ENCODE results near the gene ATP6V1G2.
"Not testable (repeated sequence)": the region's sequence is repeated elsewhere in the genome, so short reads cannot be mapped to it uniquely, and the experiment has no call there.

Gene ATP6V1G2

DNA sequence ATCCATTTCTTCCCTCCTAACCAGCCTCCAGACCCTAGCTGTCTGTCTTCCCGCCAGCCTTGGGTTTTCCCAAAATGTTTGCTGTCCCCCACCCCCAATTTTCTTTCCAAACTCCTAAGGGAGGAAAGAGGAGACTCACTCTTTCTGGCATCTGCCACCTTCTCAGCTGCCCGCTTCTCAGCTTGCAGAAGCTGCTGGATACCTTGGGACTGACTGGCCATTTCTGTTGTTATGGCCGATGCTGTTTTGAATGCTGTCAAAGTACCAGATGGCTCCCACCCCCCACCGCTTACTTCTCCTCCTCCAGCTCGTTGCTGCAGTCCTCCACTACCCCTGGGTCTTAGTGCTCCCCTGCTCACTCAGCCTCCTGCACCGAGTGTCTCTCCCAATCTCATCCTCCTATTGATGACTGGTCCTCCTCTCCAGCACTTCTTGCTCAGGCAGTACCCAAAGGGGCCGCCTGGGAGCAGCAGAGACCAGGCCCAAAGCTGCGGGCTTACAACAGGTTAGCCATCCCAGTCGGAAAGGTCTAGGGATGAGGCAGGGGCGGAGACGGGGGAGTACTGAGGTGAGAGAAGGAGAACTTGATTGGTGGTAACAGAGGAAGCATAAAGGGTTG, at the start of gene ATP6V1G2:
TSS of gene ATP6V1G2 (minus strand) at position 270 of the 619 bp plus-strand sequence. CDS start at position 221, 49 bp downstream.
- peak; percentile 93 for DNase-seq
- Mint-ChIP-seq H3K27me3 (no peaks in the 10 kb centered on the region), H3K9me3 (no peaks in the 10 kb centered on the region), H3K4me1 (ENCODE audit: low read depth) (peaks cover 54% of the 10 kb centered on the region), H3K36me3 (ENCODE audit: low read depth) (peaks cover 52% of the 10 kb centered on the region), H3K4me3 (peak within 1 kb of the TSS; percentile 76), H3K27ac (peak within 1 kb of the TSS; percentile 95)

DNA sequence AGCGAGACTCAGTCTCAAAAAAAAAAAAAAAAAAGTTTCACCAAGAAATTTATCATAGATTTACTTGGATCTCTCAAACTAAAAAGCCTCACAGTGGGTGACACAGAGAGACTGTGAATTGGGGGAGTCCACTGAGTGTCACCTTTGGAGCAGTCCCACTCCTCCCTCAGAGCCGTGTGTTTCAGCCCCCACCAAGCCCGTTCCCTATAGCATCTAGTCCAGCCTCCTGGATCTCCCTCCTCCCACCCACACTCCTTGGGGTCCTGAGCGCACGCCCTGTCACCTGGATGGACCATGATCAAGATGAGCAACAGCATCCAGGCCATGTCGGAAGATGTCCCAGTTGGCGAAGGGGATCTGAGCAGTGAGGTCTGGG, 46.0 kb upstream of the ATP6V1G2 start:
- Mint-ChIP-seq H3K9me3 (no peaks in the 10 kb centered on the region), H3K4me1 (ENCODE audit: low read depth) (peaks cover 63% of the 10 kb centered on the region), H3K36me3 (ENCODE audit: low read depth) (no peaks in the 10 kb centered on the region), H3K4me3 (peak overlapping the region; percentile 65), H3K27me3 (no peaks in the 10 kb centered on the region), H3K27ac (peak overlapping the region; percentile 84)
- DNase-seq, result no peak

DNA sequence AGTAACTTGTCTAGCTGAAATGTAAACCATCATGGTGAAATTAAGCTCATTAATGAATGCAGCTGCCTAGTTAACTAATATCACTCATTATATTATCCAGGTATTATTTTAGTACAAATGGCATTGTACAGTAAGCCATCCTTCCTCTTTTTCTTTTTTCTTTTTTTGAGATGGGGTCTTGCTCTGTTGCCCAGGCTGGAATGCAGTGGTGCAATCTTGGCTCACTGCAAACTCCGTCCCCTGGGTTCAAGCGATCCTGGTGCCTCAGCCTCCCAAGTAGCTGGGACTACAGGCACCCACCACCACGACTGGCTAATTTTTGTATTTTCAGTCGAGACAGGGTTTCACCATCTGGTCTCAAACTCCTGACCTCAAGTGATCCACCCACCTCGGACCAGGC, 44.3 kb upstream of the ATP6V1G2 start:
- peak overlapping the region; percentile 26 for H3K27ac Mint-ChIP-seq
- peaks cover 68% of the 10 kb centered on the region for H3K4me1 Mint-ChIP-seq (ENCODE audit: low read depth)
- H3K36me3 Mint-ChIP-seq (ENCODE audit: low read depth), result not testable (repeated sequence)

DNA sequence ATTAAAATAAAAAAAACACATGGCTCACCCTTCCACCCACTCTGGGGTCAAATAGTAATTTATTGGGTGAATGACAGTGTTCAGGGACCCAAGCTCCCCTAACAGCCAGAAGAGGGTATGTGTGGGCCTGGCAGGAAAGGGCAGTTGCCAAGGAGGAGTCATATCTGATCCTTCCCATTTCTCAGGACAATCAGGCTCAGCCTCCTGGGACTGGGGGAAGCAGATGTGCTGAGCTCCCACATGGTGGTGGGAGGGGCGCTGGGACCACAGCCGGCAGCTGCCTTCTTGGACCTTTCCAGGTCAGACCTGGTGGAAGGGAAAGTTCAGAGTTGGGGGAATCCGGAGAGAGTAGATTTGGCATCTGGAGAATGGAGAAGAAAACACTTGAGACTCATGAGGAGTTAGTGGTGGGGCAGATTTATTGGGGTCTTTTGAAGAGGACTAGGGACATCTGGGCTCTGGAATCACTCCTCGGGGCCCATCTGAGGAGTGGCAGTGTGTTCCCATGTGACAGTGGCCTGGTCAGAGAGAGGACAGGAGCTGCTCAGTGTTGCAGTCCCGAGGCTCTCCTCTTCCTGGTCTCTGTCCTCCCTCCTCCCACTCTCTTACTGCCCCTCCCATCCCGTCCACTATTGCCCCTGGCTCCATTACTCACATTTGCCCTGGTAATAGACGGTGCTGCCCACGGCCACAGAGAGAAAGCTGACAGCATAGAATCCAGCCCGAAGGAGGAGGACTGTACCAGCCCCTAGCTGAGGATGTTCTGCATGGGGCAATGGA, 42.7 kb upstream of the ATP6V1G2 start:
- Mint-ChIP-seq H3K27me3 (no peaks in the 10 kb centered on the region), H3K9me3 (no peaks in the 10 kb centered on the region), H3K4me1 (ENCODE audit: low read depth) (peaks cover 73% of the 10 kb centered on the region), H3K27ac (peak overlapping the region; percentile 68), H3K4me3 (peak overlapping the region; percentile 18), H3K36me3 (ENCODE audit: low read depth) (no peaks in the 10 kb centered on the region)
- DNase-seq, result no peak

More for the DNA sequence above, 44.3 kb upstream of the ATP6V1G2 start:
- not testable (repeated sequence) for H3K9me3 Mint-ChIP-seq, H3K27me3 Mint-ChIP-seq, H3K4me3 Mint-ChIP-seq, DNase-seq

DNA sequence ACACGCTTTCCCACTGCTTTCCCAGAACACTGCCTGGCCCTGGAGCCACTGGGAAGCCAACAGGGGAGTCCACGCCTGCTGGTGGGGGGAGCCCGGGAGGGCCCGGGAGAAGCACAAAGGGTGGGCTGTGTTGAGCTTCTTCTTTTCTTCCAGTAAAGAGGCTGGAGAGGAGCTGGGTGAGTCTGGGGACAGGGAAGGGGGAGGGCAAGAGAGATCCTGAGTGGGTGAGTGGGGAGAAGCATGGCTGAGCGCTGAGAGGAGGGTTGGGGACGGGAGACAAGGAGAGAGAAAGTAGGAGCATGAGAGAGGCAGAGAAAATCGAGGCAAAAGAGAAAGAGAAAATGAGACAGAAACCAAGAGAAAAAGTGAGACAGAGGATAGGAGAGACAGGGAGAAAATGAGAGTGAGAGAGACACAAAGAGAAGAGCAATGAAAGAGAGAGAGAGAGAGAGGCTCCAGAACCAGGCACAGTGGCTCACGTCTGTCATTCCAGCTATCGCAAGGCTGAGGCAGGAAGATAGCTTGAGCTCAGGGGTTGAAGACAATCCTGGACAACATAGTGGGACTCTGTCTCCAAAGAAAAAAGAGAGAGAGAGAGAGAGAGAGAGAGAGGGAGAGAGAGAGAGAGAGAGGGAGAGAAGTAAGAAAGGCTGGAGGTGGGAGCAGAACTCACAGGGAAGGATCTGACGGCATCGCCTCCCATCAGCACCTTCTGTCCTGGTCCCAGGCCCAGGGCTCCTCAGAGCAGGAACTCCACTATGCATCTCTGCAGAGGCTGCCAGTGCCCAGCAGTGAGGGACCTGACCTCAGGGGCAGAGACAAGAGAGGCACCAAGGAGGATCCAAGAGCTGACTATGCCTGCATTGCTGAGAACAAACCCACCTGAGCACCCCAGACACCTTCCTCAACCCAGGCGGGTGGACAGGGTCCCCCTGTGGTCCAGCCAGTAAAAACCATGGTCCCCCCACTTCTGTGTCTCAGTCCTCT, 41.7 kb upstream of the ATP6V1G2 start:
- peak overlapping the region; percentile 94 for H3K27ac Mint-ChIP-seq
- H3K27me3 Mint-ChIP-seq, result no peaks in the 10 kb centered on the region
- peaks cover 74% of the 10 kb centered on the region for H3K4me1 Mint-ChIP-seq (ENCODE audit: low read depth)
- H3K4me3 Mint-ChIP-seq, result peak overlapping the region; percentile 74
- DNase-seq, result peak; percentile 60
- no peaks in the 10 kb centered on the region for H3K9me3 Mint-ChIP-seq
- peaks cover 2% of the 10 kb centered on the region for H3K36me3 Mint-ChIP-seq (ENCODE audit: low read depth)

DNA sequence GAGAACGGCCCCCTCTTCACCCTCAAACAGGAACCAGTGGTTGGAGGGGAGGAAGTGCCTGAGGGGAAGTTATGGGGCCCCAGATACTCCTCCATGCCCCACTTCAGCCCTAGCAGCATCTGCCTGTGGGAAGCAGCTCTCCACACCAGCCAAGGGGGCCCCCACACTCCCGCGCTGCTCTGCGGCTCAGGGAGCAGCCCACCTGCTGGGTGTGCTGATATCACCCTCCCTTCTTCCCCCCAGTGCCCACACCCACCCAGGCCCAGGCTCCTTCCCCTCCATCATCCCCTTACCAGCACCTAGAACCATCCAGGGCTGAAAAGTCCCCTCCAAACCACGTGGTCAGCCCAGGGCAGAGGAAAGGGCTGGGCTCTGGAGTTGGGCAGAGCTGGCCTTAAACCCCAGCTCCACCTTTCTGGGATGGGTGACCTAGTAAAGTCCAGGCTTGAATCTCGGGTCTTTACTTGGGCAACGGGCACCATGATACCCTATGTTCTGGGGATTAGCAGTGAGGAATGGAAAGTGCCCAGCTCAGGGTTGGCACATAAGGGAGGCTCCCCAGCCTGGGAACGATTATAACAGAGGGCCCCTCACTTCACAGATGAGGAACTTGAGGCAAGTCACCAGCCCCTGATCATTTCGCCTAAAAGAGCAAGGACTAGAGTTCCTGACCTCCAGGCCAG, 40.3 kb upstream of the ATP6V1G2 start:
- peaks cover 7% of the 10 kb centered on the region for H3K36me3 Mint-ChIP-seq (ENCODE audit: low read depth)
- H3K4me1 Mint-ChIP-seq (ENCODE audit: low read depth), result peaks cover 76% of the 10 kb centered on the region
- no peak for DNase-seq

DNA sequence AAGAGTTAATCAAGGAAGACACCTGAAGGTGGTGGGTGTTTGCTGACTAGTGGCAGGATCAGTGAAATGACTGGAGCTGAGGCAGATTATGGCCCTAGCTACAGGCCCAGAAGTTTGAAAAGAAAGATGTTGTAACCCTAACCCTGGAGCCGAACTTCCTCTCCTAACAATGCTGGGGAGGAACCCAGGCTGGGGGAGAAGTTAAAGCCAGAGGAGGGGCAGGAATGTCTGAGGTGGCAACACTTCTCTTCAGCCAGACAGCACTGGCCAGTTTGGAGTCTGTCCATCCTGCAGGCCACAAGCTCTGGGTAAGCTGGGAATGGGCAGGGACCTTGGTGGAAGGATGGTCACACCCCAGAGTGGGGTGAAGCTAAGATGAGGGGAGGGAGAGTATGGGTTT, 39.6 kb upstream of the ATP6V1G2 start, which contains the start of gene LST1:
TSS of gene LST1 (plus strand) at position 270 of the 400 bp plus-strand sequence. CDS start 1,023 bp downstream, outside the sequence.
- Mint-ChIP-seq H3K4me1 (ENCODE audit: low read depth) (peaks cover 77% of the 10 kb centered on the region), H3K4me3 (peak within 1 kb of the TSS; percentile 71), H3K9me3 (no peaks in the 10 kb centered on the region), H3K27me3 (no peaks in the 10 kb centered on the region), H3K36me3 (ENCODE audit: low read depth) (peaks cover 15% of the 10 kb centered on the region), H3K27ac (peak within 1 kb of the TSS; percentile 94)
- no peak for DNase-seq

More for the DNA sequence above, 40.3 kb upstream of the ATP6V1G2 start:
- H3K9me3 Mint-ChIP-seq, result no peaks in the 10 kb centered on the region
- no peaks in the 10 kb centered on the region for H3K27me3 Mint-ChIP-seq
- H3K27ac Mint-ChIP-seq, result peak overlapping the region; percentile 94
- peak overlapping the region; percentile 71 for H3K4me3 Mint-ChIP-seq

DNA sequence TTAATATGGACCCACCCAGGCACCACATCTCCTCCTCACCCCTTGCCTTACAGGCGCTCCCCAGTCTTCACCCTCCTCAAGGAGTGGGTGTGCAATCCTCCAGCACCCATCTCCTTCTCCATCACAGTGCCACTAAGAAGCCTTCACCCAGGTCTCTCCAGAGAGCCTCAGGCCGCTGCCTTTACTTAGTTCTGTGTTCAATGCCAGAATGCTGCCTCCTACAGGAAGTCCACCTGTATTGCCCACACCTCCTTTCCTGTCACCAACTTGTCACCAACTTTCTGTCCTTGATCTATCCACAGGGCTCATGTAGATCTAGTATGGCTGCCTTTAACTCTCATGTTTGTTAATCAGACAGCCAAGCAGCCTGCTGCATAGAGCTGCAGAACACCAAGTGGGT, 39.1 kb upstream of the ATP6V1G2 start:
- Mint-ChIP-seq H3K27ac (peak overlapping the region; percentile 94), H3K27me3 (no peaks in the 10 kb centered on the region), H3K9me3 (no peaks in the 10 kb centered on the region), H3K4me1 (ENCODE audit: low read depth) (peaks cover 76% of the 10 kb centered on the region), H3K4me3 (peak overlapping the region; percentile 4), H3K36me3 (ENCODE audit: low read depth) (peaks cover 18% of the 10 kb centered on the region)
- DNase-seq, result no peak

DNA sequence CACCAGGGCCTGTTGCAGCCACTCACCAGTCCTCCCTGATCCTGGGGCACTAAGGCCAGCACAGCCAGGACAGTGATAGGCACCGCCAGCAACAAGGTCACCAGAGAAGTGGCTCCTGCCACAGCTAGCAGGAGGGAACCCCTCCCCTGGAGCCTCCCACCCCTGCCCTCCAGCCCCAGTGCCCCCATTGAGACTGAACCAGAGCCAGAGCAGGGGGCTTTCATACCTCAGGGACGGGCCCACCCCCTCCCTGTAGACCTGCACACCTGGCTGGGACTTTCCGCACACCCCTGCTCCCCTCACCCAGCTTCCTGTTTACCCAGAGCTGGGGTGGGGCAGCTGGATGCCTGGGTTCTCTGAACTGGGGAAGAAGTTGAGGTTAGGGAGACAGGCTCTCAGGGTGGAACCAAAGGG, 35.8 kb upstream of the ATP6V1G2 start, which contains the start of gene LTB:
TSS of gene LTB (minus strand) at position 195 of the 414 bp plus-strand sequence. CDS start at position 188, 7 bp downstream.
- no peaks in the 10 kb centered on the region for H3K9me3 Mint-ChIP-seq
- peak within 1 kb of the TSS; percentile 97 for H3K4me3 Mint-ChIP-seq
- no peaks in the 10 kb centered on the region for H3K27me3 Mint-ChIP-seq
- H3K27ac Mint-ChIP-seq, result peak within 1 kb of the TSS; percentile 91
- peak; percentile 73 for DNase-seq
- H3K4me1 Mint-ChIP-seq (ENCODE audit: low read depth), result peaks cover 78% of the 10 kb centered on the region
- H3K36me3 Mint-ChIP-seq (ENCODE audit: low read depth), result peaks cover 46% of the 10 kb centered on the region

DNA sequence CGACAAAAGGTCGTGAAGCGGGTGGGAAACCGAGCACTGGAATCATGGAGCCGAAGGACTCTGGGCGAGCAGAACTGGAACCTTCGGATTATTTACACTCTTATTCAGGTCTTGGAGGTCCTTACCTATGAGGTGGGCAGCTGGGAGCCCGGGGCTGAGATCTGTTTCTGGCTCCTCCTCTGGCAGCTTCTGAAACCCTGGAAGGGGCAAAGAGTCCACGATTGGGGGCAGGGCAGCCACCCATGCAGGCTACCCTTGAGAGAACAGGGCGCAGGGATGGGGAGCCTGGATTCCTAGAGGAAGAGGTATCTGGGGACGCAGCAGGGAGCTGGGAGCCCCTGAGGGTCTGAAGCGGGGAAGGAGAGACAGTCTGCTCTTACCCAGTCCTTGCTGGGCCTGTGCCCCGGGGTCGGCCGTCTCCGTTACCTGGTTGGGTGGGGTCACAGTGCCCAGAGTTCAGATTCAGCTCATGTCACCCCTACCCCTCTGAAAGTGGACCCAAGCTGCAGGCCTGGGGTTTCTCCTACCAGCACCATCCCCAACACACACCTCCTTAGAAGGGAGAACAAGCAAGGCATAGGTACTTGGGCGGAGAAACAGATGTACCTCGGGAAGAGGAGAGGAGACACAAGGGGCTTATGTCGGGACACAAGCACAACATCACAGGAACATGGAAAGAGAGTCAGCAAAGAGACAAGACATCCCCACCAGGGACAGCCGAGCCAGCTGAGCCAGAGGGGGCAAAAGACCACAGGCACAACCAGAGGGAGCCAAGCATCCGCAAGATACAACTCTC, 35.2 kb upstream of the ATP6V1G2 start:
- Mint-ChIP-seq H3K27ac (peak overlapping the region; percentile 91), H3K36me3 (ENCODE audit: low read depth) (peaks cover 52% of the 10 kb centered on the region), H3K4me1 (ENCODE audit: low read depth) (peaks cover 78% of the 10 kb centered on the region), H3K4me3 (peak overlapping the region; percentile 97), H3K9me3 (no peaks in the 10 kb centered on the region), H3K27me3 (no peaks in the 10 kb centered on the region)
- peak; percentile 65 for DNase-seq

DNA sequence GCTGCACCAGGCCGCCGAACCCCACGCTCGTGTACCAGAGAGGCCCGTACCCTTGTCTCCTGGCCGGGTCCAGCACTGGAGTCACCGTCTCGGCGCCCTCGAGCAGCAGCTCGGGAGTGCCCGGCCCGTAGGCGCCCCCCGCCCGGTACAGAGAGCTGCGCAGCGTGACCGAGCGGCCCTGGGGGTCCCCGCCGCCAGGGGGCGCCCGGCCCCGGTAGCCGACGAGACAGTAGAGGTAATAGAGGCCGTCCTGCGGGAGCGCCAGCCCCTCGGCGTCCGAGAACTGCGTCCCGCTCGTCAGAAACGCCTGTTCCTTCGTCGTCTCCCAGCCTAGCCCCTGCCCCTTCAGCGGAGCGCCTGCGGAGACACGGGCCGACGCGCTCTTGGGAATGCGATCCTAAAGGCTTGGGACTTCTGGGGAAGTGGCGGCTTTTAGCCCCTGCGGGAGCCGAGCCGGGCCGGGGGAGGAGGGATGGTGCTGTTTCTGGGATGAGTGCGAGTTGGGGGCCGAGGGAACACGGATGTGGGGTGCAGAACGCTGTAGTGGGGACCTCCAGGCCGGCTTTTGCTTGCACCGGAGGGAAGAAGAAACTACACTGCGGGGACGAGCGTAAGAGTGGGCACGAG, 34.5 kb upstream of the ATP6V1G2 start:
- H3K27me3 Mint-ChIP-seq, result no peaks in the 10 kb centered on the region
- peak overlapping the region; percentile 91 for H3K27ac Mint-ChIP-seq
- peaks cover 59% of the 10 kb centered on the region for H3K36me3 Mint-ChIP-seq (ENCODE audit: low read depth)
- peak overlapping the region; percentile 97 for H3K4me3 Mint-ChIP-seq
- peaks cover 75% of the 10 kb centered on the region for H3K4me1 Mint-ChIP-seq (ENCODE audit: low read depth)
- DNase-seq, result peak; percentile 94
- H3K9me3 Mint-ChIP-seq, result no peaks in the 10 kb centered on the region

DNA sequence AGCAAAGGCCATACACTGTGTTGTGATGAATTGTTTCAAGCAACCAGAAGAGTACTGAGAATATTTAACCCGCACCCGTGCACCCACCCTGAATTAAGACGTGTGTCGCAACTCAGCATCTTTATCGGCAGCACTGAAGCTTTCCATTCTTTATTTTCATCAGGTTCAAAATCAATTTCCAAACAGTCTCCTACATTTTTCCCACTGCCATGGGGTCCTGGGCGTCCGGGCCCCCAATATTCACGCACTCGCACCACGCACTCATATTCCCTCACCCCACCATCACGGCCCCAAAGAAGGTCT, 34.0 kb upstream of the ATP6V1G2 start:
- Mint-ChIP-seq H3K36me3 (ENCODE audit: low read depth) (peaks cover 64% of the 10 kb centered on the region), H3K4me3 (peak overlapping the region; percentile 97), H3K27me3 (no peaks in the 10 kb centered on the region), H3K4me1 (ENCODE audit: low read depth) (peaks cover 75% of the 10 kb centered on the region), H3K27ac (peak overlapping the region; percentile 91), H3K9me3 (no peaks in the 10 kb centered on the region)
- no peak for DNase-seq
